WTC11 (cell line): ENCODE results near the gene PDE6D.

ENCODE experiments used
- ESRRA ChIP-seq: sonication (generic); formaldehyde crosslinking; IDR thresholded peaks from 2 replicates; pipeline ENCODE4 v1.8.1; 2022; ENCODE audit warnings: mild to moderate bottlenecking, missing genetic modification reagents, borderline replicate concordance
- GTF2I ChIP-seq: fragments of 250-450 bp; sonication (Bioruptor Pico); conservative IDR thresholded peaks from 2 replicates; pipeline ENCODE4 v1.4.0; 2021; ENCODE audit warnings: mild to moderate bottlenecking
- MAX ChIP-seq: sonication (generic); formaldehyde crosslinking; IDR thresholded peaks from 2 replicates; pipeline ENCODE4 v1.8.0; 2022; ENCODE audit warnings: mild to moderate bottlenecking, missing genetic modification reagents
- PRRX2 ChIP-seq: fragments of 250-450 bp; sonication (Bioruptor Pico); IDR thresholded peaks from 2 replicates; pipeline ENCODE4 v1.8.0; 2021; ENCODE audit warnings: mild to moderate bottlenecking
- TEAD1 ChIP-seq: sonication (generic); formaldehyde crosslinking; IDR thresholded peaks from 2 replicates; pipeline ENCODE4 v1.8.0; 2022; ENCODE audit warnings: mild to moderate bottlenecking, missing genetic modification reagents
- TEAD4 ChIP-seq: sonication (generic); formaldehyde crosslinking; IDR thresholded peaks from 2 replicates; pipeline ENCODE4 v1.8.0; 2022; ENCODE audit warnings: mild to moderate bottlenecking, missing genetic modification reagents
- TF ChIP-seq, protein P1 (sequence below): fragments of 200-600 bp; IDR thresholded peaks from 2 replicates; pipeline ENCODE4 v1.8.0; 2022; ENCODE audit warnings: antibody characterized with exemption

GRCh38 chr2:231696004-231696367, 85.1 kb downstream of the PDE6D start:
- no peak for TF ChIP-seq ESRRA (CRISPR knock-in tag)
- no peak for TF ChIP-seq TEAD4 (CRISPR knock-in tag)
- no peak for TF ChIP-seq GTF2I
- no peak for TF ChIP-seq TEAD1
- TF ChIP-seq MAX (CRISPR knock-in tag), result no peak
- TF ChIP-seq, protein P1, sequence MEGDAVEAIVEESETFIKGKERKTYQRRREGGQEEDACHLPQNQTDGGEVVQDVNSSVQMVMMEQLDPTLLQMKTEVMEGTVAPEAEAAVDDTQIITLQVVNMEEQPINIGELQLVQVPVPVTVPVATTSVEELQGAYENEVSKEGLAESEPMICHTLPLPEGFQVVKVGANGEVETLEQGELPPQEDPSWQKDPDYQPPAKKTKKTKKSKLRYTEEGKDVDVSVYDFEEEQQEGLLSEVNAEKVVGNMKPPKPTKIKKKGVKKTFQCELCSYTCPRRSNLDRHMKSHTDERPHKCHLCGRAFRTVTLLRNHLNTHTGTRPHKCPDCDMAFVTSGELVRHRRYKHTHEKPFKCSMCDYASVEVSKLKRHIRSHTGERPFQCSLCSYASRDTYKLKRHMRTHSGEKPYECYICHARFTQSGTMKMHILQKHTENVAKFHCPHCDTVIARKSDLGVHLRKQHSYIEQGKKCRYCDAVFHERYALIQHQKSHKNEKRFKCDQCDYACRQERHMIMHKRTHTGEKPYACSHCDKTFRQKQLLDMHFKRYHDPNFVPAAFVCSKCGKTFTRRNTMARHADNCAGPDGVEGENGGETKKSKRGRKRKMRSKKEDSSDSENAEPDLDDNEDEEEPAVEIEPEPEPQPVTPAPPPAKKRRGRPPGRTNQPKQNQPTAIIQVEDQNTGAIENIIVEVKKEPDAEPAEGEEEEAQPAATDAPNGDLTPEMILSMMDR, result no peak
- no peak for TF ChIP-seq PRRX2 (CRISPR knock-in tag)
